Testis (tissue), 3 donors: Measurements from ENCODE around the gene FHIT. TPM values are rescaled to one million over a fixed set of nuclear protein-coding genes. Genes with fewer than 3 reads are reported as not detected.

ENCODE experiments used
- DNase-seq: peaks from one replicate; pipeline ENCODE4 v3.0.0-alpha.2; 2019
- H3K27ac ChIP-seq, 2 donors: fragments of 200-600 bp; sonication (generic); one replicate each; pipeline ENCODE4 v1.5.1; 2019
- H3K27me3 ChIP-seq: fragments of 200-600 bp; sonication (generic); one replicate; pipeline ENCODE4 v1.5.1; 2019
- H3K36me3 ChIP-seq: fragments of 200-600 bp; sonication (generic); one replicate; pipeline ENCODE4 v1.5.1; 2017; ENCODE audit warnings: low read depth; ENCODE audit errors: missing control alignments
- H3K4me1 ChIP-seq: fragments of 200-600 bp; sonication (generic); one replicate; pipeline ENCODE4 v1.5.1; 2019
- H3K4me3 ChIP-seq, 2 donors: fragments of 200-600 bp; sonication (generic); one replicate each; pipeline ENCODE4 v1.5.1; 2017 to 2019
- H3K9me3 ChIP-seq: fragments of 200-600 bp; sonication (generic); one replicate; pipeline ENCODE4 v1.5.1; 2017
- CTCF ChIP-seq, 3 experiments: fragments of 450-650 bp in 2 of 3; fragments of 200-600 bp in 1 of 3; sonication (generic) in 1 of 3; IDR thresholded peaks; one replicate each; pipeline ENCODE4 v1.5.1; 2016 to 2019; ENCODE audit warnings: antibody characterized with exemption in 3 of 3, mild to moderate bottlenecking in 2 of 3, moderate library complexity in 1 of 3
- POLR2A ChIP-seq: fragments of 450-650 bp; IDR thresholded peaks from one replicate; pipeline ENCODE4 v1.6.1; 2017; ENCODE audit warnings: antibody characterized with exemption, mild to moderate bottlenecking, moderate library complexity
- WGBS, 2 donors: methylation state at CpG; one replicate each; pipeline ENCODE4 v1.1.5; 2018; 5-methylcytosine and 5-hydroxymethylcytosine counted together
- intact Hi-C: fragments of 100-400 bp; cut with DNase I; formaldehyde crosslinking; loops from one replicate; pipeline ENCODE4 v1.15.1; 2023; ENCODE audit warnings: low total_unique reads
- polyA plus RNA-seq: library from polyadenylated mRNA; stranded (reverse); fragments of 350-450 nt; fragmentation: Illumina TruSeq; extraction: RNeasy Lipid Tissue Mini Kit (QIAGEN cat#74804); gene quantifications from one replicate; pipeline ENCODE4 v1.2.3, GENCODE V29; 2014; ENCODE audit warnings: low read depth, low replicate concordance; ENCODE audit not compliant: insufficient read depth
- total RNA-seq, 2 donors: library from RNA; depleted of rRNA; stranded (reverse); fragments of >200 nt; gene quantifications; one replicate each; pipeline ENCODE4 v1.2.3, GENCODE V29; 2016

FHIT gene
- total and polyA plus RNA-seq, 3 donors from 2014 or later: 10.1 to 29.6 (median 15.5) TPM

- intact Hi-C loops: no loop called here
- WGBS, 2 donors: 93 to 98% methylated on average over 5 of the region's 5 CpGs
Observed at GRCh38 chr3:60835796-60836195, 415.5 kb downstream of the FHIT start.

GRCh38 chr3:60829058-60829457, 422.2 kb downstream of the FHIT start:
- intact Hi-C loops: no loop called here
- Histone ChIP-seq H3K36me3 (no peaks in the 10 kb centered on the region), H3K4me1 (no peaks in the 10 kb centered on the region), H3K4me3 (no peak overlapping the region), H3K27ac (no peak overlapping the region), H3K9me3 (no peaks in the 10 kb centered on the region), H3K27me3 (no peaks in the 10 kb centered on the region)
- no peak for DNase-seq
- 93 to 100% methylated on average over 1 of the region's 1 CpG for WGBS, 2 donors
- TF ChIP-seq CTCF (IDR thresholded peaks at IDR 0.05) (no peak), POLR2A (no peak)

More at GRCh38 chr3:60835796-60836195, 415.5 kb downstream of the FHIT start:
- no peak for DNase-seq
- TF ChIP-seq CTCF (IDR thresholded peaks at IDR 0.05): no peak
- no peak for TF ChIP-seq POLR2A
- Histone ChIP-seq H3K4me3 (no peak overlapping the region), H3K27ac (no peak overlapping the region), H3K4me1 (no peaks in the 10 kb centered on the region), H3K9me3 (no peaks in the 10 kb centered on the region), H3K27me3 (no peaks in the 10 kb centered on the region), H3K36me3 (no peaks in the 10 kb centered on the region)

GRCh38 chr3:60827666-60828065, 423.6 kb downstream of the FHIT start:
- TF ChIP-seq POLR2A (no peak), CTCF (IDR thresholded peaks at IDR 0.05) (no peak)
- WGBS, 2 donors: 84 to 94% methylated on average over 1 of the region's 1 CpG
- no peak overlapping the region for H3K27ac ChIP-seq

GRCh38 chr3:60826511-60826910, 424.7 kb downstream of the FHIT start:
- WGBS, 2 donors: 87 to 92% methylated on average over 6 of the region's 6 CpGs
- Histone ChIP-seq H3K36me3 (no peaks in the 10 kb centered on the region), H3K27me3 (no peaks in the 10 kb centered on the region), H3K9me3 (no peaks in the 10 kb centered on the region), H3K4me3 (no peak overlapping the region), H3K27ac (no peak overlapping the region), H3K4me1 (no peaks in the 10 kb centered on the region)
- TF ChIP-seq POLR2A (no peak), CTCF (IDR thresholded peaks at IDR 0.05) (no peak)
- intact Hi-C loops: no loop called here
- no peak for DNase-seq

More at GRCh38 chr3:60827666-60828065, 423.6 kb downstream of the FHIT start:
- DNase-seq: no peak
- H3K27me3 ChIP-seq: no peaks in the 10 kb centered on the region
- intact Hi-C loops: no loop called here
- no peak overlapping the region for H3K4me3 ChIP-seq
- no peaks in the 10 kb centered on the region for H3K36me3 ChIP-seq
- no peaks in the 10 kb centered on the region for H3K4me1 ChIP-seq
- no peaks in the 10 kb centered on the region for H3K9me3 ChIP-seq

GRCh38 chr3:60812502-60812901, 438.8 kb downstream of the FHIT start:
- H3K36me3 ChIP-seq: no peaks in the 10 kb centered on the region
- intact Hi-C loops: no loop called here
- H3K27me3 ChIP-seq: no peaks in the 10 kb centered on the region
- 84 to 90% methylated on average over 2 of the region's 2 CpGs for WGBS, 2 donors
- no peaks in the 10 kb centered on the region for H3K4me1 ChIP-seq
- no peak overlapping the region for H3K27ac ChIP-seq
- no peaks in the 10 kb centered on the region for H3K9me3 ChIP-seq
- DNase-seq: no peak
- TF ChIP-seq POLR2A (no peak), CTCF (IDR thresholded peaks at IDR 0.05) (no peak)
- no peak overlapping the region for H3K4me3 ChIP-seq
